ENCODE results near the gene RPTOR. TPM values are rescaled to one million over a fixed set of nuclear protein-coding genes. Genes with fewer than 3 reads are reported as not detected.
"Not testable (repeated sequence)": the region's sequence is repeated elsewhere in the genome, so short reads cannot be mapped to it uniquely, and the experiment has no call there.

Gene RPTOR
- total RNA-seq, 1 experiment from 2014 or later, result 10.1 TPM

DNA sequence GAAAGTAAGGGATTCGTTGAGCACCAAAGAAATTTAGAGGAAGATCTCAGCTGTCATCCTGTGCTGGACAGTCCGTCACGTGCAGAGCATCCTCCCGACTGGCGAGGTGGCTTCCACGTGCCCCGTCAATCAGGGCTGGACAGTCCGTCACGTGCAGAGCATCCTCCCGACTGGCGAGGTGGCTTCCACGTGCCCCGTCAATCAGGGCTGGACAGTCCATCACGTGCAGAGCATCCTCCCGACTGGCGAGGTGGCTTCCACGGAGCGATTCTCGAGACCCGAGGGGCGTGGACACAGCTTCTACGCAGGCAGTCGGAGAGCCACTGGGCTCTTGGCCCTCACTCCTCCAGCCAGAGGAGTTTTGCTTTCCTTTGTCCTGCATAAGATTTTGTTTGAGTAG lies 271.1 kb downstream of the RPTOR start:
- not testable (repeated sequence) for DNase-seq (ENCODE audit: low read depth)

GRCh38 chr17:80816241-80817103 lies 271.8 kb downstream of the RPTOR start:
- no peak for DNase-seq (ENCODE audit: low read depth)

DNA sequence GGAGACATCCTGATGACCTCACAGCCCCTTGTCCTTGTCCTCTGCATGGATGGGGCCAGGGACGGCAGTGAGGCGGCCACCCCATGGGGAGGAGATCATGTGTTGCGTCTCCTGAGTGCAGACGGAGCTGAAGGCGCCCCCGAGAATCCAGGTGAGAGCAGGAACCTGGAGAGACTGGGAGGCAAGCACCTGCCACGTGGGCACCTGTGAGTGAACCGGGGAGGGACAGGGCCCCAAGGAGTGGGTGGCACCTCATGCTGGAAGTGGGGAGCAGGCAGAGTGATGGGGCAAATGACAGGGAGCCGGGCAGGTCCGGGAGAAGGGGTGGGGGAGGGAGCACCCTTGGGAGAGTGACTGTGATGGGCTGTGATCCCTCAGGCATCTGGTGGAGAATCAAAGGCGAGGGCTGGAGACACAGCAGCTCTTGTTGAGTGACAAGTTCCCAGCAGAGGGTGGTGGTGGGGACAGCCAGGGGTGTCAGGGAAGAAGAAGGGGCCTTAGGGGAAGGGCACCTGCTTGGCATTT lies 272.7 kb downstream of the RPTOR start:
- DNase-seq (ENCODE audit: low read depth), result no peak

DNA sequence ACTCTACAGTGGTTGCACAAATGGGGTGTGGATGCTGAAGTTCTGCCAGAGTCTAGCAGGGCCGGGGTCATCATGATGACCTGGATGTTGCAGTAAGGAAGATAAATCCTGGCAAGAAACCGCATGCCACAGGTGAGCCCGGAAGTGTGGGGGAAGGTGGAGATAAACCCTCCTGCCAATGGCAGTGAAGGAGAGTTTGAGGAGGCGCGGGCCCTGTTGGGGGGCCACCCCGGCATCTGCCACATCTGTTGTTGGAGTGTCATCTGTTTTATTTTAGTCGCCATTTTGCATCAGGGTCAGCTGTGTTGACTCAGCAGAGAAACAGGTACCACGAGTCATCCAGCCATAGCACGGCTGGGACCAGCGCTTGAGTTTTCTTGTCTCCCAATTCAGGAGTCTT lies 273.2 kb downstream of the RPTOR start:
- DNase-seq (ENCODE audit: low read depth), result peak; percentile 43

GRCh38 chr17:80818871-80819270 lies 274.2 kb downstream of the RPTOR start:
- no peak for DNase-seq (ENCODE audit: low read depth)

DNA sequence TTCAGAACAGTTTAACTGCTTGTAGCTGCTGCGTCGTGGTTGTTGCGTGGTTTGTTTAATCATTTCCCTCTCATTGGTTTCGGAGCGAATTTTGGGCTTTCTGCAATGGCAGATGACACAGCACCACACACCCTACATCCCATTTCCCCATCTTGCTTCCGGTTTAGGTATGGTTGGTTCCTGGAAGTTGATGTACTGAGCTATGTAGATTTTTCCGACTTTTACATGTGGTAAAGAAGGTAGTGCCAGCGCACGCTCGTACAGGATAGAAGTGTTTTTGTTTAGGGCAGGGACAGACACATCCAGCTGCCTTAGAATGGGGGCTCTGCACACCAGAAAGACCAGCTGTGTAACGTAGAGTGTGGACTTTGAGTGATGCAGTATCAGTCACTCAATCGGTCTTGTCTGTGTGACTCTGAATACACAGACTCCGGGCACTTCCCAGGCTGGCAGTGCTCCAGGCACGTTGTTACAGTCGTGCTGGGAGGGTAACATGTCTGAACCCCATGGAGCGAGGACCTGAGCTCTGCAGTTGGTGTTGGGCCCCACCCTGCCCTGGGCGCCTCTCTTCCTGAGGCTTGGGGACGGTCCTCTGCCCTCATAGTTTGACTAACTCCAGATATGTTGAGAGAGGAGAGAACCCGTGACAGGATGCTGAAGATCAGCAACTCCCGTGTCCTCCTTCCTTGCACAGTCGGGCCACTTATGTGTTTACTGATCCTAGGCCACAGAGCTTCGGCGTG lies 275.0 kb downstream of the RPTOR start:
- DNase-seq (ENCODE audit: low read depth), result no peak

- DNase-seq (ENCODE audit: low read depth), result no peak
These were observed 275.7 kb downstream of the RPTOR start for GRCh38 chr17:80820331-80820730.

- no peak for DNase-seq (ENCODE audit: low read depth)
These were observed 276.9 kb downstream of the RPTOR start for GRCh38 chr17:80821546-80821945.

DNA sequence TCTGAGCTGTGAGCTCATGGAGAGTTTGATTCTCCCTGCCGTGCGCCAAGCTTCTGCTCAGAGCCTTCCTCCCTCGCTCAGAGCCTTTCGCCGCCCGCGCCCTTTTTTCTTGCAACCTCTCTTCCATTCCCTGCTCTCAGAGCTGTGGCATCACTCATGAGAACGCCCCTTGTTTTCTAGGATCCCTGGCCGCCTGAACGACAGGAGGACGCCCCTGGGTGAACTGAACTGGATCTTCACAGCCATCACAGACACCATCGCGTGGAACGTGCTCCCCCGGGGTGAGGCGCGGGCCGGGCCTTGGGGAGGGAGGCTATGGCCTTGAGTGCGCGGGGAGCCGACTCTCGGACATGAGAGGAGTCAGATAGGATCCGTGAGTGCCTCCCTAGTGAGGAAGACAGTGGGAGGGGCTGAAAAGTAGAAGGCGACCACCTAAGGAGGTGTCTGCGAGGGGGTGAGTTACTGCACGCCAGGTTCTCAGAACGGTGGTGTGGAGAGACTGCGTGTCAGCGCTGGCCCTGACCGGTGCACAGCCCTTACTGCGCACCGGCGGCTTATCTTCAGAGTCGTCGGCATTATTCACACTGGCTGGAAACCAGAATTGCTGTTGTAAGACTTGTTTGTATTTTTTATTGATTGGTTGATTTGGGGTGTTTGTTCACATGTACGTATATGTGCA lies 277.5 kb downstream of the RPTOR start:
- no peak for DNase-seq (ENCODE audit: low read depth)

- DNase-seq (ENCODE audit: low read depth), result no peak
These were observed 278.2 kb downstream of the RPTOR start for GRCh38 chr17:80822700-80823410.

DNA sequence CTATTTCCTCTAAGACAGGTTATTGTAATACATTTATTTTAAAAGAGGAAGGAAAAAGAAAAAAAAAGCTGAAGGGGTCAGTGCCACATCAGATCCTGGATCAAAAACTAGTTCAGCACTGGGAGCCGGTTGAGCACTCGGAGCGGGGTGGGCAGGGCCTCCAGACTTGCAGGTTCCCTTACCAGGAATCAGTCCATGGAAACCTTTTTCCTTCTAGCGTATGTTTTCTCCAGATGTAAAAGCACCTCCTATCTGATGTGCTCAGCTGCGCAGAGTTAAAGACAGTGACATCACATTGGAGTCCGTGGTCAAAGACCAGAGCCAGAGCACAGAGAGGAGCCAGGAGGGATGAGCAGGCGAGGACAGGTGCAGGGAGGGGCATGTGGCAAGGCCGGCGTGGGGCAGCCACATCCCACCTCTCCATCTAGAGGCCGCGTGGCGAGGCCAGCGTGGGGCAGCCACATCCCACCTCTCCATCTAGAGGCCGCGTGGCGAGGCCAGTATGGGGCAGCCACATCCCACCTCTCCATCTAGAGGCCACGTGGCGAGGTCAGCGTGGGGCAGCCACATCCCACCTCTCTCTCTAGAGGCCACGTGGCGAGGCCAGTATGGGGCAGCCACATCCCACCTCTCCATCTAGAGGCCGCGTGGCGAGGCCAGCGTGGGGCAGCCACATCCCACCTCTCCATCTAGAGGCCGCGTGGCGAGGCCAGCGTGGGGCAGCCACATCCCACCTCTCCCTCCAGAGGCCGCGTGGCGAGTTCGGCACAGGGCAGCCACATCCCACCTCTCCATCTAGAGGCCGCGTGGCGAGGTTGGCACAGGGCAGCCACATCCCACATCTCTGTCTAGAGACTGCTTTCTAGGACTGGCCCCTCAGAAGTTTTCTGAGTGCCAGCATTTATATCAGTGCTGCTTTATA lies 280.2 kb downstream of the RPTOR start:
- DNase-seq (ENCODE audit: low read depth), result no peak

DNA sequence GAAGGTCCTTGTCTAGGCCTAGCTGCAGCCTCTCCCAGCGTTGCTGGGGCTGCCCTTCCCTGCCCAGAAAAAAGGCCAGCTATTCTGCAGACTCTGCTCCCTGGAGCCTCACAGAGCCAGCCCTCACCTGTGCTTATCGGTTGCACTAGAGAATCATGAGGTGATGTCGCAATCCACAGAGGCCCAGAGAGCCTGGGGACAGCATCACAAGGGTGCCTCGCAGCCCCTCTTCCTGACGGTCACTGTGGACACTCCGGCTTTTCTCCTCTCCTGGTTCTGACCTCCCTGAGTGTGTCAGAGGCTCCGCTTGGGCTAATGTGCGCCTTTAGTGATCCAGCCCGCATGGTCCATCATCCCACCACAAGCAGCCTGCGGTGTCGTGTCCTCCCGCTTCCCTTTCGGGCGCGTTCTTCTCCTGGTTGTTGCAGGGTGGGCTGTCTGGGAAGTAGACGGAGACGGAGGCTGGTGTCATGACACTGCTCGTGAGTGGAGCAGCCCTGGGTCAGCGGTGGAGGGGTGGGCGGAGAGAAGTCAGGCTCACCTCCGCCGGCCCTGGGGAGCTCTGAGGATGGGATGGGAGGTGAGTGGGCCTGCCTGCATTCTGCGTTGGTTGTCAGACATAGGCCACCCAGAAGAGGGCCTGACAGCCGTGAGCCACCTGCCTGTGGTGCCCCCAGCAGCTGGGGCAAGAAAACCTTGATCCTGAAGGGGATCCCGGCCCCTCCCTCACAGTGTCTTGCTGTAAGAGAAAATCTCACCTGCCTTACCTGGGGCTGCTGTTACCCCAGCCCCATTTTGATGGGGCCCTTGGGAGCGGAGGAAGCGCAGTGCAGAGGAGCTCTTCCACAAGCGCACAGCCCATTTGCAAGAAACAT lies 281.1 kb downstream of the RPTOR start:
- no peak for DNase-seq (ENCODE audit: low read depth)

DNA sequence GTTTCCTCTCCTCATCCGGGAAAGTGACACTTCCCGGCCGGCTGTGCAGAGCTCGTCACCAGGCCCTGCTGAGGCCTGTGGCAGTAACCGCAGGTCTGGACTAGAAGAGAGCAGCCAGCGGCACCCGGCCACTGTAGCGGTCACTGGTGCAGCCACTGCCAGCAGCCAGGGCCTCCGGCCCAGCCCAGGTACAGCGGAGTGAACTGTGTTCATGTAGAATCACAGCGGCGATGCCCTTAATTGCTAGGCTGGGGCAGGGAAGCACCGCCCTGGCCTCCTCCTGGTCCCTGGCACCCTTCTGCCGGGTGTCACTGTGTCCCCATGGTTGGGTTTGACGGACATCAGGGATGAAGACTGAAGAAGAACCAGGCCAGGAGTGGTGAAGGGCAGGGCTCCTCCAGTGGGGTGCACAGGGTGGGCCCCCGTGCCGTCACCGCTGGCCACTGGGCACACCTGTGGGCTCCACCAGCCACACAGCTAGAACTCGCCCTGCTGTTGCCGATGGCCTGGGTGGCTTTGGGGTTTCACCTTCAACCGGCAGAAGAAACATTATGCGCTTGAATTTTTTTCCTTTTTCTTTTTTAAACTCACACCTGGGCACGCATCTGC lies 281.8 kb downstream of the RPTOR start:
- DNase-seq (ENCODE audit: low read depth), result no peak

DNA sequence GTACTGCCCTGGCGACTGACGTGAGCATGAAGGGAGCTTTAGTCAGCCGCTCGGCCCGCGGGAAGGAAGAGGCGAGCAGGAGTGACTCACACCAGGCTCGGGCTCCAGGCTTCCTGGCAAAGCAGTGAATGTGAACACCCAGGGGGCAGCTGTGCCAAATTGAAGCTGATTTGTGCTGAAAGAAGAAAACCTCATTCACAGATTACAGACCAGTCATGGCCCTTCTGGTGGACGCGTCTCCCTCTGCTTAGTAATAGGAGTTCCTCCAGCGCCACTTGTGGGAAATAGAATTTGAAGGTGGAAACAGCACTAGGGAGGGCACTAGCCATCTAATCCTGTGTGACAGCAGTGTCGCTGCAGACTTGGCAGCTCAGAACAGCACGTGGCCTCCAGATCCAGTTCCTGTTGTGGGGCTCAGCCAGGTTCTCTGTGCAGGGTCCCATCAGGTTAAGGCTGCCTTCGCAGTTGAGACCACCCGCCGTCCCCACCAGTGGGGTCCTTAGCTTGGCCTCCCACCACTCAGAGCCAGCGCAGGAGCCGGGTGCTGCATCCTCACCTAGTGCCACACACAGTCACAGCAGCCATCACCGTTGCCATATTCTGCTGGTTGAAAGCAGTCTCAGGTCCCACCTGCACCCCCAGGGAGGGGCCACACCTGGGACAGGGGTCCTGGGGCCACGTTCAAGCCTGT lies 282.5 kb downstream of the RPTOR start:
- peak; percentile 97 for DNase-seq (ENCODE audit: low read depth)

DNA sequence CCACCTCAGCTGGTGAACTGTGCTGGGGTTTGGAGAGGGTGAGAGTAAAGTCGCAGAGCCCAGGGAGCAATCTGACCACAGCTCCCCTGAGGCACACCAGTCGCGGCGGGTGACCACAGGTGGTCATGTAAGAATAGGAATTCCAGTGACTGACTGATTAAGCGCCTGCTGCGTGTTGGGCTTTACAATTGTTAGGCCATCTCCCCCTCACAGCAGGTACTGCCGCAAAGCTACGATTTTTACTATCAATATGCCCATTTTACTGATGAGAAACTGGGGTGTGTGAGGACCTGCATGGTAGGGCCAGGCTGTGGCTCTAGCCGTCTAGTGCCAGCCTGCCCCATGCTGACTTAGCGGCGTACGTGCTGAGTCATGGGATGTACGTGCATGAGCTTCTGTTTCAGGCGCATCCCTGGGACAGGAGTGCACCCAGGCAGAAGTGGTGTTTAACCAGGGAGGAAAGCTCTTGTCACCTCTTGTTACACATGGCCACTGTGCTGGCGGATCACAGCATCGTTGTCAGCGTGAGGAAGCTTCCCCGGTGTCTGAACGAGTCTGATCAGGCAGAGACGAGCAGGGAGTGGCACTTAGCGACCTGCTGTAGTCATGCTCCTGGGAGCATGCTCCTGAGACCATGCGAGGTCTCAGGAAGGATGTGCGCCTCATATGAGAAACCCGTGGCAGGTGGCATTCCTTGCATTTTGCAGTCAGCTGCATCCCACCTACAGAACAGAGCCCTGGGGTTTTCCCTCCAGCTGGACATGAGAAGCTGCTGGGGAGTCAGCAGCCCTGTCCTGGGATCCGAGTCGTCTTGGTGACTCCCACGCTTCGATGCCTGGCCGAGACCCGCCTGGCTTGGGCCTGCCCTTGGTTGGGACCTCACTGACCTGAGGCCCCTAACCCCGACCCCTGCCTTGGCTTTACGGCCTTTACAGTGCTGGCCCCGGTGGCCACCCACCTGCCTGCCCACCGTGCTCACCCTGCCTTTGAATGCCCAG lies 283.3 kb downstream of the RPTOR start:
- peak; percentile 46 for DNase-seq (ENCODE audit: low read depth)

DNA sequence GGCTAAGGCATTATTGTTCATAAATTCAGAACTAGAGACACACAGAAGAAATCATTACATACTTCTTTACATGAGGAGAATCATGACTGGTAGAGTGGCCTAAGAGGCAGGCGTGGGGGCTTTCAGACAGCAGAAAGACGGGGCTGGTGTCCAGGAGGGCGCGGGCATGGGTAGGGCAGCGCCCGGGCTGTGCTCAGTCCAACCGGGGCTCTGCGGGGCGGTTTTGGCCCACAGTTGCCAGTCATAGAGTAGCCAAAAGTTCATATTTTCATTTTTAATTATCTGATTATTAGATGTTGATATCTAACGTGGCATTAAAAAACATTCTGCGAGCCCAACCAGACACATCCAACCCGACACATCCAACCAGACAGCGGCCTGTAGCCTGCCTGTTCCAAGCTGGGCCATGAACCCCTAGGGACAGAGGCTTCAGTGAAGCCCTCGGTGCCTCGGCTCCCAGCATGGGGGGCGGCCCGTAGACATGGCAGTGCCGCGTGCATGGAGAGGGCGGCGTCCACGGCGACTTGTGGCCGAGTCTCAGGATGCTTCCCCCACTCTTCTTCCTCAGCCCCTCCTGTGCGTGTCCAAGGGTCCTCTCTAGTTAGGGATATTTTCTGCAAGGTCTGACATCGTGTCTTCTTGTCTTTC lies 284.7 kb downstream of the RPTOR start:
- no peak for DNase-seq (ENCODE audit: low read depth)

Measured in RPMI7951 (cell line).